GM18520 (cell line): Measurements from ENCODE around the gene CHST3.
"Not testable (repeated sequence)": the region's sequence is repeated elsewhere in the genome, so short reads cannot be mapped to it uniquely, and the experiment has no call there.

Experiments used
- ATAC-seq: cut with Tn5 transposase; IDR thresholded peaks from one replicate; pipeline ENCODE4 v1.9.1; 2021; ENCODE audit not compliant: unreplicated experiment

CHST3 gene

DNA sequence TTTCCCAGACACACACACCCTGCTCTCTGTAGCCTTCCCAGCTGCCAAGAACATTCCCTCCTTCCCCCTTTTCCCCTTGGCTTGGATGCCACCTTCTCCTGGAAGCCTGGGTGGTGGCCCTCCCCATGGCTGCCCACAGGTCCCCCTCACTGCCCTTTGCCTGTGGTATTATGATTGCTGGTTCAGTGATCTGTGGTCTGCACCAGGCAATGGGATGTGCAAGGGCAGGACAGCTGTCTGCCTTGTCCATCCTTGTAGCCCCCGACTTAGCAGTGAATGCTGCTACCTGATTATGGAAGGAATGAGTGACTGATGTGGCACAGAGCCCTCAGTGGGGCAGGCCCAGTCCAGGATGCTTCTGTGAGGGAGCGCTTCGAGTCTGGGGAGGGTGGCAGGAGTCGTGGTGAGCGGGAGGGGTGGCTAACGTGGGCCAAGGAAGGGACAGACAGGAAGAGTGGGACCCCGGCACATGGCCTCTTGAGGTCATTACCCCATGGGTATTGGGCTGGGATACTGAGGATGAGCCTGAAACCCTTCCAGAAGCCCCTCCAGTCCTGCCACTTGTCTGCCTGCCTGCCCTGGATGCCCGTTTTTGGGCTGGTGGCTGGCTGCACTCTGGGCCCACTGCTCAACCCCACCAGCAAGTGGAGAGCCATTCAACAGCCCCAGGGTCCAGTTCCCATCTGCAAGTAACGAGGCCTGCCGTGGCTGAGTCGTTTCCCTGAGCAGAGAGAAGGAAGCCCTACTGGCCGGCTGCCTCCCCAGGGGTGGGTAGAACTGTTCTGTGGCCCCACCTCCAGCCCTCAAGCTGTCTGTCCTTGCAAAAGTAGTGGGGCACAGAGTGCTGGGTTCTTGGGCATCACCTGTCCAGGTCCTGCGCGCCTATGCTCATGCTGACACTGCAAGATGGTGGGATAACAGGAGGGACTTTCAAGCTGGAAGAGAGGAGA lies 8.8 kb downstream of the CHST3 start:
- no peak for ATAC-seq

DNA sequence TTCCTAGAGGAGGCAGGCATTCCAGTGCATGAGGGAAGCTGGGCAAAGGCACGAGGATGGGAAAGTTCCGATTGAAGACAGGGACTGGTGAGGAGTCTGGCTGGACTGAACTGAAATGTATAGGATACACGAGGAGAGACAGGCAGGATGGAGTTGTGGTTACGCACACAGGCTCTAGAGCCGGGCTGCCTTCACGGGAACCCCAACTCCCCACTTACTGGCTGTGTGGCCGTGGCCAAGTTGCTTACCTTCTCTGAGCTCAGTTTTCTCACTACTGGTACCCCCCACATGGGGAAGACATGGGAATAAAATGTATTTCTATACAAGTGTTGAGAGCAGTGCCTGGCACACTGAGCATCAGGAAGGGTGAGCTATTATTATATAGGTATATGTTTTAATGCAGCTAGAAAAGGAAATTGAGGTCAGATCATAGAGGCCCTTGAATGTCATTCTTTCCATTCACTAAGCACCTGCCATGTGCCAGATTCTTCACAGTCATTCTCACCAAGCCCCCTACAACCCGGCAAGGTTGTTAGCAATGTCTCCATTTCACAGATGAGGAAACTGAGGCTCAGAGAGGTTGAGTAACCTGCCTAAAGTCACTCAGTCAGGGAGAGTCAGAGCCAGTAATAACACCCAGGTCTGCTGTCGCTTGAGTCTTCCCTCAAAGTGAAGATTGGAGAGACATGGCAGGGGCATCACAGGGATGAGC lies 9.7 kb downstream of the CHST3 start:
- ATAC-seq: no peak

DNA sequence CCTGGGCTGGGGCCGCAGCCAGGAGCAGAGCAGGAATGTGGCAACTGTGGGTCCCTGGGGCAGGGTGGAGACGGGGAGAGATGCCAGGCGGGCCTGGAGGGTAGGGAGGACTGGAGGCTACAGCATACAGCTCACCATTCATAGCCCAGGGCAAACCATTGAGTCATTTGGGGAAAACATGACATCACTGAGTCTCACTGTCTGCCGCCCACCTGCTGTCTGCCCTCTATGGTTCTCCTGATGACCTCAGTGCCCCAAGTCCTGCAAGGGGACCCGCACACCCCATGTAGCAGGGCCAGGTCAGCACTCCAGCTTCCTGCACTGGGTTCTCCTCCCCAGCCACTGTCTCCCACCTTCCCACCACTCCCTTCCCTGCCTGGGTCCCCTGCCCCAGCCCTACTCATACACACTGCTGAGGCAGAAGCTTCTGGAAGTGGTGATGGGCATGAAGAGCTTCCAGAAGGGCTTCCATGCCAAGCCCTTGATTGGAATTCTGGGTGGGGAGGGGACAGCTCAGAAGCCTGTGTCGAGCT lies 10.4 kb downstream of the CHST3 start:
- ATAC-seq: peak; percentile 56

DNA sequence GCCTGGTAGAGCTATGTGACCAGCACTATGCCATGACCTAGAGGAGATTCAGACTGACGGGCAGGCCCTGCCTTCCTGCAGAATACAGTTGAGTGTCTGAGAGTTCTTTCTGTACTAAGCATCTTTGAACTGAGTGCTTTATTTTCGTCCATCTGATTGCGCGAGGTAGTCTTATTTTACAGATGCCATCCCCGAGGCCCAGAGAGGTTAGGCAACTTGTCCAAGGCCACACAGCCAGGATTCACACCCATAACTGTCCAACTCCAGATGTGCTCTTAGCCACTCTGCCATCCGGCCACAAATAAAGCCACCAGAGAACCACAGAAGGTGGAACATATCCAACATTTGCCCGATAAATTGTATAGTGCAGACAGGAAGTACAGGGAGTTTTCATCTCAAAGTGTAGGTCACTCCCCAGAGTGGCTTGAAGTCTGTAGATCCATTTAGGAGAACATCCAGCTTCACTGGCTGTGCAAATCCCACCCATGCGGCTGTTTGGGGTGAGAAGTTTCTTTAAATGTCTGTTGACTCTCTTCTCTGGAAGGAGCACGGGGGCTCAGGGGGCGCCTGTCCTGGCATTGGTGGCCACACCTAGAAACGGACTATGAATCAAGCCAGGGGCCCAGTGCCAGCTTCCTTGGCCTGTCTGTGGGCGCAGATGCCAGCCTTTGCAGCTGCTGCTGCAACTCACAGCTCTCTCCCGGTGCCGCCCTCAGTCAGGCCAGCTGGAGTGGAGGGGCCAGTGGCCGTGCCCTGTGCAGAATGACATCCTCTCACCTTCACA lies 11.1 kb downstream of the CHST3 start:
- no peak for ATAC-seq

DNA sequence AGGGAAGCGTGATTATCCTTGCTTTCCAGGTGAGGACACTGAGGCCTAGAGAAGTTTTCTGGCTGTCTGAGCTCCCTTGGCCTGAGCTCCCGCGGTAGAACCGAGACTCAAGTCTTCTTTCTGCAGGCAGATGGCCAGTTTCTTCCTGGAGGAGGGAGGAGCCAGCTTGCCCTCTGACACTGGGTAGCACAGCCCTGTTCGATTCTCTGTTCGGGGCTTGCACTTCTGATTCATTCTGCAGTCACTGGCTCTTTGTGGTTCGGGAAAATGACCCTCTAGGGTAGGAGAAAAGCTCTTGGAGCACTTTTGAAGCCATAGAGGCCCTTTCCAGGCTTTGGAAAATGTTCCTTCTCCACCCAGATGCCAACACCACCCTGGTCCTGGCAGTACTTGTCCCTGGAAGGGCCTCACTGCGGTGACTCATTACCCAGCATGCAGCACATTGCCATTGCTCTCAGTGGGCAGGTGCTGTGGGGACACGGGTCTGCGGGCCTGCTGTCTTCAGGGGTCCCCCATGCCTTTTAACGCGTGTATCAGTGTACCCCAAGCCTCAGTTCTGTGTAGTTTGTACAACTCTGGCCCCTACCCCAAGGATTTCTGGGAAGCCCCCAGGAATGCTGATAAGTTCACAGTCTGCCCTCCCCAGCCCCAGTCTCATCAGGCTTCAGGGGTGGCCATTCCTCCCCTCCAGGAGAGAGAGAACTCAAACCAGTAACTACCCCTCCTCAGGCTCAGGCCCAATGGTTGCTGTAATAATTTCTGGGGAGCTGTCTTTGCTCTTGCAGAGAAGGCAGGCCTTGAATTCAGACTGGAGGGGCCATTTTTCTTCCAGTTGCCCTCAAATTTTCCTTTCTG lies 11.9 kb downstream of the CHST3 start:
- ATAC-seq: no peak

DNA sequence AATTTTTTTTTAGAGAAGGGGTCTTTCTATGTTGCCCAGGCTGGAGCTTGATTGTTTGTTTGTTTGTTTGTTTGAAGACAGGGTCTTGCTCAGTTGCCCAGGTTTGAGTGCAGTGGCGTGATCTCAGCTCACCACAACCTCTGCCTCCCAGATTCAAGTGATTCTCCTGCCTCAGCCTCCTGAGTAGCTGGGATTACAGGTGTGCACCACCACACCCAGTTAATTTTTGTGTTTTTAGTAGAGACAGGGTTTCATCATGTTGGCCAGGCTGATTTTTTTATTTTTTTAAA lies 13.4 kb downstream of the CHST3 start:
- not testable (repeated sequence) for ATAC-seq

DNA sequence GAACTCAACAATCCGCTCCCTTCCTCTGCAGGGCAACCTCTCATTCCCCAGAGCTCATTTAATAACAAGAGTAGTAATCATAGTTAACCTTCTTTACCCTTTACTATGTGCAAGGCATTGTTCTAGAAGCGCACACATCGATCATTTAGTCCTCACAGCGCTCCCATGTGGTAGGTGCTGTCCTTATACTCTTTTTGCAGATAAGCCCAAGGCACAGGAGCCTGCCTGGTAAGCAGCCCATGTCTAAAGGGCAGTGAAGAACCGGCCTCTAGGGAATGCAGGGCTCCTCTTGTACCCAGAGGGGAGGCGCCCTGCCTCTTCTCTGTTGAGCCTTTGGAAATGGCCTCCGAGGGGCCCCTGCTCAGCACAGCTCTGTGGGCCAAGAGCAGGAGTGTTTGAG lies 14.3 kb downstream of the CHST3 start:
- no peak for ATAC-seq

DNA sequence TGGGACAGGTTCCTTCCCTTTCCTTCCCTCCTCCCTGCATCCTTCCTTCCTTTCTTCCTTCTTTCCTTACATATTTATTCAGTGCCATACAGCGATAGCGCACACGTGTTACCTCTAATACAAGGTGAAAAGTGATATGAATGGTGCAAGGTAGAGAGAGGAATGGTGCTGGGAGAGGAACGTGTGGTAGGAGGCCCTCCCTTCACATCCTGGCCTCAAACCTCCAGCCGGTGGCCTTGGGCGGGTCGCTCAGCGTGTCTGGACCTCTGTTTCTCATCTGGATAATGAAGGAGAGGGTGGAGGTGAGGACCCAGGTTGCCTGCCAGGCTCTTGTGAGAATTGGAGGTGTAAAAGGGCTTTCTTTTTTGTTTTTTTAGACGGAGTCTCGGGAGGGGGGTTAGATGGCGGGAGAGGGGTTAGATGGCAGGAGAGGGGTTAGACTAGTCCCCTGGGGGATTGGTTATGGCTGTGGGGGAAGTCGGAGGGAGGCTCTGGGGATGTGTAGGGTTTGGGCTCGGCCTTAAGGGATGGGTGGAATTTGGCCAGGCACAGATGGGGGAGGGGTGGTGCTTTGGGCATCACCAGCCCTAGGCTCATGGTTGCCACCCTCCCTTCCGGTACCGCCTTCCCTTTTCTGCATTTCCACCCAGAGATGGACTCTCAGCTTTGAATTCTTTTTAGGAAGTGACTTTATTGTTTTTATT lies 14.9 kb downstream of the CHST3 start:
- ATAC-seq: no peak

DNA sequence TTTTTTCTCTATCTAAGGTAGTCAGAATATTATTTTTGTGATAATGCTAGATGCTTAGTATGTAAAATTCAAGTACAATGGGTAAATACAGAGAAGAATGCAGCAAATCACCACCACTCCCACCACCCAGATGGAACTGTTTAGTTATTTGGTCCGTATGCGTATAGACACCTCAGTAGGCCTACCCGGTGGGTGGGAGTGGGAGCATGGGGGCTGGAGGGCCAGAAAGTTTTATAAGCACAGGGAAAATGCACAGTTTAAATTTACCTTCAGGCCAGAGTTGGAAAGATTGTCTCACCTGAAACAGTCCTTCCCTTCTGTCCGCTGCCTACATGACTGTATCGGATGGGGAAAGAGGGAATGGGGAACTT lies 15.5 kb downstream of the CHST3 start:
- no peak for ATAC-seq

DNA sequence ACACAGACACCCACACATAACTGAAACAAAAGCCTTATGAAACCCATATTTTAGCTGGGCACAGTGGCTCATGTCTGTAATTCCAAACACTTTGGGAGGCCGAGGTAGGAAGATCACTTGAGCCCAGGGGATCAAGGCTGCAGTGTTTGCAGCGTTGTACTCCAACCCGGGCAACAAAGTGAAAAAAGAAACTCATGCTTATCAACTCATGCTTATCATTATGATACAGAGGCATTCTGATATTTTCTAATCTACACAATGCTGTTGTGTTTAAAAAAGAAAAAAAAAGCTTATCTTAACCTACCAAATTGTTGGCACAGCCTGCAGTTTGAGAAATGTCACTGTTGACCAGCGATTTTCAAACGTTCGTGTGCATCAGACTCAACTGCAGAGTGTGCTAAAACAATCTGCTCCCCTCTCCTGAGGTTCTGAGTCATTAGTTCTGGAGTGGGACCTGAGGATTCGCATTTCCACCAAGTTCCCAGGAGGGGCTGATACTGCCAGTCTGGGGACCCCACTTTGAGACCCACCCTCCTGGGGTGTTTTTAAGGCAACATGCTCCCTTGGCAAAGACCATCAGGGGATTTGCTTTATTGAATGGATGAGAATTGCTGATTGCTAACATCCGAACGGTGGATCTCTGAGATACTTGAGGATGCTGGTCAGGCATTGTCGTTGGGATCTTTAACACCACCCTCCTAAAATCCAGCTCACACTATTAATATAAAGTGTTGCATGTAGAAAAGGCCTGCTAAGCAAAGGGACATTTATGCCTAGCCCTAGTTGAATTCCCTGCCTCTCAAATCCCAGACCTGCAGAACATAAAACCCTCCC lies 16.2 kb downstream of the CHST3 start:
- ATAC-seq: no peak

DNA sequence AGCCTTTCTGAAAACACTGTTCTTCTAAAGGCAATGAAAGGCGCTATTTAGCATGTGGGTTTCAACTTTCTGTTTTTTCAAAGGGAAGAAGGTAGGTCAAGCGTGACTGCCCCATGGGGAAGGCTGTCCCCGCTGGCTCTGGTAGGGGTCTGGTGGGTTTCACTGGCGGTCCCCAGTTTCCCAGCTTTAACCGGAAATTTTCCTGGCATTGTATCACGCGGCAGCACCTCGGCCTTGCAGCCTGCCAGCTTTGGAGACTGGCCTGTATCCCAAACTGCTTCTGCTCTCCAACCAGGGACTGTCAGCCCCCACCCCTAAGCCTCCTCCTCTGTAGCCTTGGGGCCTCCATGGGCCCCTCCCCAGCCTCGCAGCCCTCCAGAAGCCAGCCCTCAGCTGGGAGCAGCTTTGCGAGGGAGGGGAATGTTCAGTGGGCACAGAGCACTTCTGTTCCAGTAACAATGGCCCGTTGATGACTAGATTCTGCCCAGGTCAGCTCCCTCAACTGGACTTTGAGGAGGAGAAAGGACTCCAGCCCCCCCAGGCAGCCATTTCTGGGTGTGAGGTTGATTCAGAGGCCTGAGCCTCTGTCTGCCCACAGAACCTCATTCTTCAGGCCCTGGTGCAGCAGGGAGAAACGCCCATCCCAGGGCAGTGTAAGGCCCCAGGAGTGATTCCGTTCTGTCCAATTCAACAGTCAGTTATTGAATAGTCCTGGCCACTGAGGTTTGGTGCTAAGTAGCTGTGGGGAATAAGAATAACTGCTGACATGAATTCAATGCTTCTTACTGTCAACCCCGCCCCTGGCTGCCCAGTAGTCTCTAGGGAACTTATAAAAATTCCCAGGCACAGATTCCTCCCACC lies 17.1 kb downstream of the CHST3 start:
- no peak for ATAC-seq

DNA sequence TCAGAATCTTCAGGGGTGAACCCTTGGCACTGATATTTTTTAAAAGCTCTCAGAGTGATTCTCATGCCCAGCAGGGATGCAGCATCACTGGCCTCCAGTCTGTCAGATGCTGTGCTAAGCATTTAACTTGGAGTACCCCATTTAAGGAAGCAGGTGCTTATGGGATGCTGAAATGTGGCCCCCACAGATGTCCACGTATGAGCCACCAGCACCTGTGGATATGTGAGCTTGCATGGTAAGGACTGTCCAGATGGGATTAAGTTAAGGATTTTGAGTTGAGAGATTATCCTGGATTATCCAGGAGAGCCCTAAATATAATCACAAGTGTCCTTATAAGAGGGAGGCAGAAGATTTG lies 17.7 kb downstream of the CHST3 start:
- ATAC-seq: no peak

DNA sequence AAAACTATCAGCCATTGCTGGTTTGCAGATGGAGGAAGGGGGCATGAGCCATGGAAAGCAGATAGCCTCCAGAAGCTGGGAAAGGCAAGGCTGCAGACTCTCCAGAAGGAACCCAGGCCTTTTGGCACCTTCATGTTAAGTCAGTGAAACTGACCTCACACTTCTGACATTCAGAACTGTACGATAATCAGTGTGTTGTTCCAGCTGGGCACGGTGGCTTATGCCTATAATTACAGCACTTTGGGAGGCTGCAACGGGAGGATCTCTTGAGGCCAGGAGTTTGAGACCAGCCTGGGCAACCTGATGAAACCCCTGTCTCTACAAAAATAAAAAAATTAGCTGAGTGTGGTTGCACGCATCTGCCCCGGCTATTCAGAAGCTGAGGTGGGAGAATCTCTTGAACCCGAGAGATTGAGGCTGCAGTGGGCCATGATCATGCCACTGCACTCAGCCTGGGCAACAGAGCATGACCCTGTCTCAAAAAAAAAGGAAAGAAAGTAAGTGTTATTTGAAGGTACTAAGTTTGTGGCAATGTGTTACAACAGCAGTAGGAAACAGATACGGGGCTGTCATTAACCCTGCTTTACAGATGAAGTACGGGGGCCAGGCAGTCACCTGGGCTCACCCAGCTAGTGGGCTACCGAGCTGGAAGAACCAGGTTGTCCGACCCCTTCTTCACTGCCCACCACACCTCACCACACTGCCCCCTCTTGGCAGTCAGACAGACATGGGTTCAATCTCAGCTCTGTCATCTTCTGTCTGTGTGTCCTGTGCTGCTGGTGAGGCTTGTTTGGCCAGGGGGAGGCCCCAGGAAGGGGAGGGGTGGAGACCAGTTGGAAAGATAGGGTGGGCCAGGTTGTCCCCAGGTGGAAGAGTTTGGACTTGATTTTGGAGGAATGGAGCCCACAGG lies 18.3 kb downstream of the CHST3 start:
- no peak for ATAC-seq

DNA sequence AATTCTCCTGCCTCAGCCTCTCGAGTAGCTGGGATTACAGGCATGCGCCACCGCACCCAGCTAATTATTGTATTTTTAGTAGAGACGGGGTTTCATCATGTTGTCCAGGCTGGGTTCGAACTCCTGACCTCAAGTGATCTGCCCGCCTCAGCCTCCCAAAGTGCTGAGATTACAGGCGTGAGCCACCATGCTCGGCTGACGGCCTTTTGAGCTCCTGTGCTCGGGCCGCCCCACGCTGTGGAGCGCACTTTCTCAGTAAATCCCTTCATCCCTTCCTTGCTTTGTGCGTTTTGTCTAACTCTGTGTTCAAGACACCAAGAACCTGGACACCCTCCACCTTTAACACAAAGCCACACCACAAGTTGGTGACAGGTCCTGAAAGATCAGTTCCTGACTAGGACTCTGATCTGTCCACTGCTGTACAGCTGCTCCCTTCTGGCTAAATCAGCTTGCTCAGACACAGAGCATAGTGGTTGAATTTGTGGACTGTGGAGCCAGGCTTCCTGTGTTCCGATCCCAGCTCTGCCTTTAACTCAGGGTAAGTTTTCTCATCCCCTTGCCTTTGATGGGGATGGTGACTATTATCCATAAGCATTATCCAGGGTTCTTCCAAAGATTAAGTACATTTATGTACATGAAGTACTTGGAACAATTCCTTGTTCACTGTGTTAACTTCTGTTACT lies 20.1 kb downstream of the CHST3 start:
- ATAC-seq: no peak

DNA sequence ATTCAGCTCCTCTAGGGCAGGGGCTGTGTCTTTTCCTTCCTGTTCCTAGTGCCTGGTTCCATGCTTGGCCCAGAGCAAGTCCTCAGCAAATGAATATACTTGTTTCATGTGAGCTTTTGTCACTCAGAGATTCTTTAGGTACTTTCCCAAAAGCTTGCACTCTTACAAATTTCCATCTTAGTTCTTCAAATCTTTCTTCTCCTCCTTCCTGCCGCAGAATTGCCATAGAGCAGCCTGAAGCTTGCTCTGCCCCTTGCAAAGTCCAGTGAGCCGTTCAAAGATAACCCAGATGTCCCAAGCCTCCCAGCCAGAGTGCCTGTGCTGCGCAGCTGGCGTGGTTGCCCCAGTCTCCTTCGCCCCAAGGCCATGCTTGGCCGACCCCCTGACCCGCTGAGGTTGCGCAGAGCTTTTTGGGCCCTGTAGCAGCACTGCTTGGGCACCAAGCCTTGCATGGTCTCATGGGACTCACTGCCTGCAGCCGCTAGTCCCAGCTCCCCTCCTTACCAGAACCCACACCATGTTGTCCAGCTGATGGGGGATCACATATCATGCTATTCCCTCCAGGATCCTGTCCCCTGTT lies 20.7 kb downstream of the CHST3 start:
- no peak for ATAC-seq

DNA sequence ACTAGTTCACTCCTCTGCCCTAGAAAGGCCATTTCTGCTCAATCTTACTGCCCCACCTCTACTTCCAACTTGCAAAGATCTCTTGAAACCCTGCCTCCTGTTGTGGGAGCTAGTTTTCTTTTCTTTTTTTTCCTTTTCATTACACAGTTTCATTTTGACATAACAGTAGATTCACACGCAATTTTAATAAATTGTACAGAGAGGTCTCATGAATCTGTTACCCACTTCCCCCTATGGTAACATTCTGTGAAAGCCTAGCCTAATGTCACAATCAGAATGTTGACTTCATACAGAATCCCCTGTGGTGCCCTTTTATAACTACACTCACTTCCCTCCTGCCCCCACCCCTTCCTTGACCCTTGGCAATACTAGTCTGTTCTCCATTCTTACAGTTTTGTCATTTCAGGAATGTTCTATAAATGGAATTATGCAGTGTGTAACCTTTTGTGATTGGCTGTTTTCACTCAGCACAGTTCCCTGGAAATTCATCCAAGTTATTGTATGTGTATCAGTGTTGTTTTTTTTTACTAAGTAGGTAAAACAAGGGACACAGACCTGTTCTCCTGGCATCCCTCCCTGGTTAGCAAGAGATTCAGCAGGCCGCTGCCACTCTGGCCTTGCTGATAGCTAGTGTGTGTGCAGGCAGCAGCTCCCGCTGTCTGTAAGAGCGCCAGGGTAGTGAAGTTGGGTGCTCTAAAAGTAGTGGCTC lies 21.5 kb downstream of the CHST3 start:
- ATAC-seq: no peak
